ENCODE data around the gene TARBP2.
"Not testable (repeated sequence)": the region's sequence is repeated elsewhere in the genome, so short reads cannot be mapped to it uniquely, and the experiment has no call there.

The TARBP2 gene

GRCh38 chr12:53513712-53514410 lies 12.8 kb downstream of the TARBP2 start:
- DNase-seq (ENCODE audit: low read depth in 2 of 2), result no peak

GRCh38 chr12:53514628-53515290 lies 13.7 kb downstream of the TARBP2 start:
- no peak for DNase-seq (ENCODE audit: low read depth in 2 of 2)

- DNase-seq (ENCODE audit: low read depth in 2 of 2), result no peak
Observed at GRCh38 chr12:53515291-53515680, 14.2 kb downstream of the TARBP2 start.

- no peak for DNase-seq (ENCODE audit: low read depth in 2 of 2)
Observed at GRCh38 chr12:53516758-53517455, 15.8 kb downstream of the TARBP2 start.

GRCh38 chr12:53518381-53518780 lies 17.3 kb downstream of the TARBP2 start:
- no peak for DNase-seq (ENCODE audit: low read depth in 2 of 2)

GRCh38 chr12:53523131-53523530 lies 22.0 kb downstream of the TARBP2 start:
- DNase-seq (ENCODE audit: low read depth in 2 of 2), result no peak

- DNase-seq (ENCODE audit: low read depth in 2 of 2), result no peak
Observed at GRCh38 chr12:53524476-53524875, 23.4 kb downstream of the TARBP2 start.

- DNase-seq (ENCODE audit: low read depth in 2 of 2), result no peak
Observed at GRCh38 chr12:53530061-53530460, 29.0 kb downstream of the TARBP2 start.

DNA sequence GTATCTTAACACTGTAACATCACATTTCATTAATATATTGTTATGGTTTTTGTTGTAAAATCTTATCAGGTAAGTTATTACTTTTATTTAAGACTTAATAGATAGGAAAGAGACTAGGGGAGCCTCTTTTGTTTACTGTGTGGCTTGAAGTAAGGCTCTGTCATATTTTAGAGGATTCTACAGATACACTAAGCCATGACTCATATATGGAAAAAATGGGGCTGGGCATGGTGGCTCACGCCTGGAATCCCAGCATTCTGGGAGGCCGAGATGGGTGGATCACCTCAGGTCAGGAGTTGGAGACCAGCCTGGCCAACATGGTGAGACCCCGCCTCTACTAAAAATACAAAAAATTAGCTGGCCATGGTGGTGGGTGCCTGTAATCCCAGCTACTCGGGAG lies 29.8 kb downstream of the TARBP2 start:
- DNase-seq (ENCODE audit: low read depth in 2 of 2), result no peak

DNA sequence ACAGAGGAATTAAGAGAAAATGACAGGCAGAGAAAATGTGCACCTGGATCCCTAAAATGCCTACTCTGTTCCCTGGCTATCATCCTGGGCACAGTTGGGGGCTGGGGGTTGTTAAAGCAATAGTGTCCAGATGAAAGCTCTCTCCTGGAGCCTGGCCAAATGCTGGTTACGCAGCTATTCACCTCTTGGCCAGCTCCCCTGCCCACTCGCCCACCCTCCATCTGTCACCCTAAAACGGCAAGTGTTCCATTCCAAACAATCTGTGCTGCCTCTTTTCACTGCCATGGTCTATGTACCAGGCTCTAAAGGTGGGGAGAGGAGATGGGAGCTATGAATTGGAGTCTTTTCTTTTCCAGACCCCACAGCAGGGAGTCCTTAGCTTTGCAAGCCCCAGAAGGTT lies 30.9 kb downstream of the TARBP2 start:
- DNase-seq (ENCODE audit: low read depth in 2 of 2), result no peak

DNA sequence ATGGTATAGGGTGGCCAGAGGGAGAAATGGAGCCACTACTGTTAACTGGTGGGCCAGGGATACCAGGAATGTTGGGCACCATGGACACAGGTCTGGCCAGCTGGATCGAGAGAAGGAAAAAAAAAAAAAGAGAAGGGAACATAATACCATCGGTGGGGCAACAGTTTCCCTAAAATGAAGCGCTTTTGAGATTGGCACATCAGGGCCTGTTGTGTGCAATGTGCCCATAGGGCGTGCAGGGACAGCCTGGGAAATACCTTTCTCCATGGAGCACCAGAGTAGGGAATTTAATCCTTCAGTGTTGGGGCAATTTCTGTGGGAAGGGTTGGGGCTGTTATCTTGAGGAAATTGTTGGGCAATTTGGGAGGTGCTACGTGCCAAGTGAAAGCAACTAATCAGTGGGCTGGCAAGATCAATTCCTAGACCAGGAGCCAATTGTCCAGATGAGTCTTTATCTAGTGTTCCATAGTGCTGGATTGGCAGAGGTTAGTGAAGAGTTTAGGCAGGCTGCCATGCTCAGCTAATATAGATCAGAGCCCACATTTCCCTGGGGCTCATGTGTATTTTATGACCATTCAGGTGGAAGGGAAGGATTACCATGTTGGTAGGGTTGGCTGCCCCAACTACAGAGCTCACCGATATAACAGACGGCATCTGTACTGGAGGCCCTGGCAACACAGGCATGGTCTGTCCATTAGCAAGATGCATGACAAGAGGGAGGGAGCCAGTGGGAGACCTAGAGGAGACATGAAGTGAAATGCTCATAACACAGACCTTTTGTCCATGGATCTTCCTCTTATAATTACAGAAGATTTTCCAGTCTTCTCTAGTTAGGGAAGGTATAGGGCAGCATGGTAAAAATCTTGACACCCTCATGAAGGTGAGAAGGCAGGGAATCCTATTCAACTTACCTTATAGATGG lies 31.7 kb downstream of the TARBP2 start:
- DNase-seq (ENCODE audit: low read depth in 2 of 2), result no peak

DNA sequence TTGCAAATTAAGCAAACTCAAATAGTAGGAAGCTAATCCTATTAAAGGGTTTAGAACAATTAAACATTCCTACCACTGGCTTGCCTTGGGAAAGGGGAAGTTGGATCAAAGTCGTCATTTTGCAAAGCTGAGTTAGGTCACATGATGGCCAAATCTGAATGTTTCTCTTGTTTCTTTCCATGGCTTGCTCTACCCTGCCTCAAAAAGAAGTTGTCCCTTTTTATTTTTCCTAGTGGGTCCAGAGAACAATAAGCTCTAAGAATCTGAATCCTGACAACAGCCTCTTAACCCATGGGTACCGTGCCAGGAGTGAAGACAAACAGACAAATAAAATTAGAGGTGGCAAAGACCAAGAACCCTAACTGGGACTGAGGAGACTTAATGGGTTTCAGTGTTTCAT lies 32.4 kb downstream of the TARBP2 start:
- DNase-seq (ENCODE audit: low read depth in 2 of 2), result no peak

DNA sequence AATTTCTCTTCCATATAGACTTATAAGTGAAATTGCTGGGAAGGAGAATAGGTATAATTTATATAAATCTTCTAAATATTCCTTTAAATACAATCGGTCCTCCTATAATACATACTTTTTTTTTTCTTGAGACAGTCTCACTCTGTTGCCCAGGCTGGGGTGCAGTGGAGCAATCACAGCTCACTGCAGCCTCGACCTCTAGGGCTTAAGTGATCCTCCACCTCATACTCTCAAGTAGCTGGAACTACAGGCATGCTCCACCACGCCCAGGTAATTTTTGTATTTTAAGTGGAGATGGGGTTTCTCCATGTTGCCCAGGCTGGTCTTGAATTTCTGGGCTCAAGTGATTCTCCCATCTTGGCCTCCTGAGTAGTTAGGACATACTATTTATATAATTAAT lies 35.9 kb downstream of the TARBP2 start:
- no peak for DNase-seq (ENCODE audit: low read depth in 2 of 2)

DNA sequence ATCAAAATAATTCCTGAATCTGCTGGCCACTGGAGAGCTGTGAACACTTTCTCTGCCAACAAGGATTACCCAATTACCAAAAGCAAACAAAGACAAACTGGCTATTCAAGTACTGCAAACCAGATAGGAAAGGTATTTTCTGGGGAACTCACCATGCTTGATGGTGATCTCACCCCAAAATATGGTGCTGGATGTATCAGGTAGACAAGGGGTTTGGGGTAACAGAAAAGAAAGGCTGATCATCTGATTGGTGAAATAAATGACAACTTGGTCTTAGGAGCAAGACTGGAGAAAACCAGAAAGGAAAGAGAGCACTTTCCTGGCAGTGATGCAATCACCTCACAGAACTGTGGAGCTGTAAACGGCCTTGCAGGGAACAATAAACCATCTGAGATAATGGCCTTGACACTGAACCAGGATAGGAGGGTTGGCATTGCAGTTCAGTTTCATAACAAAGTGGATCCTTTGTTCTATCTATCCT lies 37.2 kb downstream of the TARBP2 start:
- no peak for DNase-seq (ENCODE audit: low read depth in 2 of 2)

DNA sequence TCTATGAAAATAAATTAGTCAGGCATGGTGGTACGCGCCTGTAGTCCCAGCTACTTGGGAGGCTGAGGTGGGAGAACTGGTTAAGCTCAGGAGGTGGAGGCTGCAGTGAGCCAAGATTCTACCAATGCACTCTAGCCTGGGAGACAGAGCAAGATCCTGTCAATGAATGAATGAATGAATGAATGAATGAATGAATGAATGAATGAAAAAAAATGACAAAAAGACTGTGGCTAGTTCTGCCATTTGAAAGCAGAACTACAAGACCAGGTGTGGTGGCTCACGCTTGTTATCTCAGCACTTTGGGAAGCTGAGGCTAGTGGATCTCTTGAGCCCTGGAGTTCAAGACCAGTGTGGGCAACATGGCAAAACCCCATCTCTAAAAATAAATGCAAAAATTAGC lies 38.4 kb downstream of the TARBP2 start:
- DNase-seq (ENCODE audit: low read depth in 2 of 2), result no peak

DNA sequence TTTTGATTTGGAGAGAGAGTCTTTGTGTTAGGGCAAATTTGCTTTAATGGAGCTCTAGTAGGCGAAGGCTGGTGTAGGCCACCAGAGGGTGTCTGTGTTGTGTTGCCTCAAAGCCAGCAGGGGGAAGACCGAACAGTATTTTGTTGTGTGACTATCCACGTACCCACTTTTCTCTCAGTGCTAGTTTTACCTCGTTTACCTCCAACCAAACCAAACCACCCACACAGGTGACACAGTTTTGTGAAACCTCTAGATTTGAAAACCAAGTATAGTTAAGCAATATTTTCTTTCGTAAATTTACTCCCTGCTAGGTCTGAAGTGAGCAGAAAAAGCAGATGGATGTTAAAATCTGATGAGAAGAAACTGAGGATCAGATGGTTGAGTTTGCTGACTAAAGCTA lies 42.5 kb downstream of the TARBP2 start:
- peak in 1 of 2 experiments; percentile 47 for DNase-seq (ENCODE audit: low read depth in 2 of 2)

DNA sequence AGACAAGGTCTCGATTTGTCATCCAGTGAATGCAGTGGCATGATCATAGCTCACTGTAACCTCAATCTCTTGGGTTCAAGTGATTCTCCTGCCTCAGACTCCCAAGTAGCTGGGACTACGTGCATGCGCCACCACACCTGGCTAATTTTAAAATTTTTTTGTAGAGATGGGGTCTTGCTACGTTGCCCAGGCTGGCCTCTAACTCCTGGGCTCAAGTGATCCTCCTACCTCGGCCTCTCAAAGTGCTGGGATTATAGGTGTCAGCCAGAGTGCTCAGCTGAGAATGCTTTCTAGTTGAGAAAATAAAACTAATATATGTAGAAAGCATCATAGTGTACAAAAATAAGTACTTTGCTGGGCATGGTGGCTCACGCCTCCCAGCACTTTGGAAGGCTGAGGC lies 47.3 kb downstream of the TARBP2 start:
- DNase-seq (ENCODE audit: low read depth in 2 of 2), result not testable (repeated sequence)

DNA sequence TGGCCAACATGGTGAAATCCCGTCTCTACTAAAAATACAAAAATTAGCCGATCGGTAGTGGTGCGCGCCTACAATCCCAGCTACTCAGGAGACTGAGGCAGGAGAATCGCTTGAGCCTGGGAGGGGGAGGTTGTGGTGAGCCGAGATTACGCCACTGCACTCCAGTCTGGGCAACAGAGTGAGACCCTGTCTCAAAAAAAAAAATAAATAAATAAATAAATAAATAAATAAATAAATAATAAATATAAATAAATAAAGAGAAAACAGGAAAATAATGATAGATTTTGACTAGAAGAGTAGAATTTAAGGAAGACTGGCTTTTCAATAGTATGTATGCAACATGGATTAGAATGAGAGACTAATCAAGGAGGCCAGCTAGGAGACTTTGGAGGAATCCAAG lies 49.0 kb downstream of the TARBP2 start:
- DNase-seq (ENCODE audit: low read depth in 2 of 2), result not testable (repeated sequence)

- no peak for DNase-seq (ENCODE audit: low read depth in 2 of 2)
Observed at GRCh38 chr12:53550595-53550994, 49.5 kb downstream of the TARBP2 start.

DNA sequence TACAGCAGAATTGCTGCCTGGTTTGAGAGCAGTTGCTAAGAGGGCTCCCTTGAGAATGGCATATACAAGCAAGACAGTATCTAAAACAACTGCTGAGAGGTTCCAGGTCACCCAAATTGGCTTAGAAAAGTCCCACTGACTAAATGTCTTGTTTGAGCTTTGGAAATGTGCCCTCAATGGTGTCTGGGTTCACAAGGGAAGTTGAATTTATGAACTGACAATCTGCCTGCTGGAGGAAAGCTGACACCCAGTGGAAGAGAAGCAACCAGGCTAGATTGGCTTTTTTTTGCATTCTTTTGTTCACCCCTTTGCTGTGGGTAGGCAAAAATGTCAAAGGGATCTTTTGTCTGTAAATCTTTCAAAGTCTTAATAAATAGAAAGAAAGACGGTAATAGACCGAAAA lies 50.8 kb downstream of the TARBP2 start:
- no peak for DNase-seq (ENCODE audit: low read depth in 2 of 2)

GRCh38 chr12:53552361-53553327 lies 51.6 kb downstream of the TARBP2 start:
- DNase-seq (ENCODE audit: low read depth in 2 of 2), result no peak

All from fibroblast of skin of left quadriceps (primary cell).